ENCODE measurements around the gene CDC42BPA. TPM values are rescaled to one million over a fixed set of nuclear protein-coding genes. Genes with fewer than 3 reads are reported as not detected.

CDC42BPA gene
- total and polyA plus RNA-seq, 9 of the 15 experiments (the other 6 are each of a cell fraction or from before 2014, with no cell fraction given), result 8.0 to 77.5 (median 52.1) TPM

DNA sequence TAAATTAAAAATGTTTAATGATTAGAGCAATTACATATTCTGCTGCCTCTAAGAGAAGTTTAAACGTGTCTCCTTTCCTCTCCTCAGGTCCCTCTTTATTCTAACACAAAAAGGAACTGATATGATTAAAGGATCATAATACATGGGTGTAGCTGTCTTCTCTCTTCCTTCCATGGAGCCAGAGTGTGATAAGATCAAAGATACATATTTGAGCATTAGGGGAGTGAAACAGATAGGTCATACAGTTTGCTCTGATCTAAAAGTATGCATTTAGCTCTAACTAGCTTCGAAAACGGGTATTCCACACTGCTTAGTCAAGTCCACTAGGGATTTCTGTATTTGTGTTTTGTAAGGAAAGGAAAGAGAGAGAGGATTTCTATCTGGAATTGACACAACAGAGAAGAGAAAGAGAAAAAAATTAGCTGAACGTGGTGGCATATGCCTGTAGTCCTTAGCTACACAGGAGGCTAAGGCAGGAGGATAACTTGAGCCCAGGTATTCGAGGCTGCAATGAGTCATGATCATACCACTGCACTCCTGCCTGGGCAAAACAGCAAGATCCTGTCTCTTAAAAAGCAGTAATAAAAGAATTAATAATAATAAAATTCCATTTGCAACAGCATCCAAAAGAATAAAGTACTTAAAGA is 63.1 kb downstream of the CDC42BPA start (continued):
- TF ChIP-seq BCOR (IDR thresholded peaks at IDR 0.05), result peak; percentile 57; the same call in 1 of the 2 replicates
- TF ChIP-seq RBM25 (IDR thresholded peaks at IDR 0.05; ENCODE audit: low read depth, low read length, severe bottlenecking), result peak; percentile 67
- TF ChIP-seq PCBP1 (IDR thresholded peaks at IDR 0.05; ENCODE audit: low read depth, low read length, poor library complexity, severe bottlenecking), result no peak
- peak; percentile 58 for TF ChIP-seq ATF3 (IDR thresholded peaks at IDR 0.05)
- no peak for TF ChIP-seq ATF3 (CRISPR knock-in tag; conservative IDR thresholded peaks at IDR 0.05)
- TF ChIP-seq ZNF277 (CRISPR knock-in tag; IDR thresholded peaks at IDR 0.05; ENCODE audit: borderline replicate concordance), result no peak
- TF ChIP-seq MTA1 (IDR thresholded peaks at IDR 0.05; ENCODE audit: borderline replicate concordance), result 0 out of 2 replicates have a peak, but pooled peaks have one; percentile 22
- TF ChIP-seq BDP1 (IDR thresholded peaks at IDR 0.05; ENCODE audit: insufficient read depth, insufficient read length), result no peak
- TF ChIP-seq KDM2B (CRISPR knock-in tag; IDR thresholded peaks at IDR 0.05), result no peak
- 0 out of 2 replicates have a peak, but pooled peaks have one; percentile 29 for TF ChIP-seq FOSL1 (tag; conservative IDR thresholded peaks at IDR 0.05)
- TF ChIP-seq DACH1 (IDR thresholded peaks at IDR 0.05; ENCODE audit: partially characterized antibody), result peak; percentile 3
- no peak for TF ChIP-seq MEIS2 (IDR thresholded peaks at IDR 0.05; ENCODE audit: partially characterized antibody)
- TF ChIP-seq CBX3 (IDR thresholded peaks at IDR 0.05; ENCODE audit: borderline replicate concordance in 1 of 2, low read length in 2 of 2), result peak in 1 of 2 experiments; percentile 48; a peak in 1 of 3 replicates
- no peak for TF ChIP-seq TBP (optimal IDR thresholded peaks at IDR 0.05; ENCODE audit: low read depth, low read length)
- TF ChIP-seq HNRNPK (IDR thresholded peaks at IDR 0.05; ENCODE audit: low read depth, low read length, poor library complexity, severe bottlenecking), result no peak
- TF ChIP-seq JUND (IDR thresholded peaks at IDR 0.05; ENCODE audit: borderline replicate concordance, low read depth, low read length), result peak; percentile 46; the same call in 1 of the 2 replicates
- TF ChIP-seq JUND (tag; IDR thresholded peaks at IDR 0.05; ENCODE audit: borderline replicate concordance, low read depth, low read length), result peak; percentile 44; the same call in 1 of the 3 replicates
- no peak for TF ChIP-seq NR2C2 (CRISPR knock-in tag; IDR thresholded peaks at IDR 0.05)
- no peak for TF ChIP-seq NR2C2 (tag; IDR thresholded peaks at IDR 0.05)
- no peak for TF ChIP-seq THRAP3 (IDR thresholded peaks at IDR 0.05; ENCODE audit: borderline replicate concordance)
- TF ChIP-seq, protein P1, sequence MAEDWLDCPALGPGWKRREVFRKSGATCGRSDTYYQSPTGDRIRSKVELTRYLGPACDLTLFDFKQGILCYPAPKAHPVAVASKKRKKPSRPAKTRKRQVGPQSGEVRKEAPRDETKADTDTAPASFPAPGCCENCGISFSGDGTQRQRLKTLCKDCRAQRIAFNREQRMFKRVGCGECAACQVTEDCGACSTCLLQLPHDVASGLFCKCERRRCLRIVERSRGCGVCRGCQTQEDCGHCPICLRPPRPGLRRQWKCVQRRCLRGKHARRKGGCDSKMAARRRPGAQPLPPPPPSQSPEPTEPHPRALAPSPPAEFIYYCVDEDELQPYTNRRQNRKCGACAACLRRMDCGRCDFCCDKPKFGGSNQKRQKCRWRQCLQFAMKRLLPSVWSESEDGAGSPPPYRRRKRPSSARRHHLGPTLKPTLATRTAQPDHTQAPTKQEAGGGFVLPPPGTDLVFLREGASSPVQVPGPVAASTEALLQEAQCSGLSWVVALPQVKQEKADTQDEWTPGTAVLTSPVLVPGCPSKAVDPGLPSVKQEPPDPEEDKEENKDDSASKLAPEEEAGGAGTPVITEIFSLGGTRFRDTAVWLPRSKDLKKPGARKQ (CRISPR knock-in tag; IDR thresholded peaks at IDR 0.05), result 0 out of 2 replicates have a peak, but pooled peaks have one; percentile 7
- TF ChIP-seq RCOR1 (IDR thresholded peaks at IDR 0.05; ENCODE audit: borderline replicate concordance in 1 of 2, low read depth in 2 of 2, low read length in 2 of 2), result no peak
- TF ChIP-seq ILF3 (IDR thresholded peaks at IDR 0.05; ENCODE audit: borderline replicate concordance), result no peak
- TF ChIP-seq, protein P2, sequence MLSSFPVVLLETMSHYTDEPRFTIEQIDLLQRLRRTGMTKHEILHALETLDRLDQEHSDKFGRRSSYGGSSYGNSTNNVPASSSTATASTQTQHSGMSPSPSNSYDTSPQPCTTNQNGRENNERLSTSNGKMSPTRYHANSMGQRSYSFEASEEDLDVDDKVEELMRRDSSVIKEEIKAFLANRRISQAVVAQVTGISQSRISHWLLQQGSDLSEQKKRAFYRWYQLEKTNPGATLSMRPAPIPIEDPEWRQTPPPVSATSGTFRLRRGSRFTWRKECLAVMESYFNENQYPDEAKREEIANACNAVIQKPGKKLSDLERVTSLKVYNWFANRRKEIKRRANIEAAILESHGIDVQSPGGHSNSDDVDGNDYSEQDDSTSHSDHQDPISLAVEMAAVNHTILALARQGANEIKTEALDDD (IDR thresholded peaks at IDR 0.05), result no peak
- TF ChIP-seq MCM5 (IDR thresholded peaks at IDR 0.05; ENCODE audit: low read depth), result no peak
